Bronchial epithelial cell (primary cell): ENCODE data around the gene ENOX2. TPM values are rescaled to one million over a fixed set of nuclear protein-coding genes. Genes with fewer than 3 reads are reported as not detected.
A peak's percentile ranks its signal among the peaks of the same experiment; 100 is the strongest.
"Not testable (repeated sequence)": the region's sequence is repeated elsewhere in the genome, so short reads cannot be mapped to it uniquely, and the experiment has no call there.

Source experiments
- DNase-seq: peaks from one replicate; pipeline ENCODE4 v3.0.0-alpha.2; 2010; ENCODE audit warnings: low read depth
- FAIRE-seq: peaks from 2 replicates; lab custom pipeline; 2011; peaks lifted over from hg19 to GRCh38; lab: Jason Lieb, UNC
- H3K27me3 ChIP-seq: 2 replicates; pipeline ENCODE4 v1.5.1; 2011; ENCODE audit warnings: low read length; ENCODE audit not compliant: control insufficient read depth, insufficient read depth
- H3K36me3 ChIP-seq: 2 replicates; pipeline ENCODE4 v1.5.1; 2011; ENCODE audit warnings: low read length; ENCODE audit not compliant: control insufficient read depth, insufficient read depth
- H3K4me3 ChIP-seq: 2 replicates; pipeline ENCODE4 v1.5.1; 2011; ENCODE audit warnings: mild to moderate bottlenecking, low read depth, low read length, control low read depth
- CTCF ChIP-seq: IDR thresholded peaks from 2 replicates; pipeline ENCODE4 v1.5.1; 2011; ENCODE audit warnings: mild to moderate bottlenecking, moderate library complexity, low read length, control low read depth, inconsistent platforms; ENCODE audit not compliant: insufficient read depth, severe bottlenecking
- total RNA-seq: library from RNA; depleted of rRNA; stranded (reverse); fragments of >200 nt; gene quantifications from 2 replicates; pipeline ENCODE4 v1.2.1, GENCODE V29; 2014

The ENOX2 gene
- total RNA-seq, 1 donor from 2014 or later, result 13.2 TPM

DNA sequence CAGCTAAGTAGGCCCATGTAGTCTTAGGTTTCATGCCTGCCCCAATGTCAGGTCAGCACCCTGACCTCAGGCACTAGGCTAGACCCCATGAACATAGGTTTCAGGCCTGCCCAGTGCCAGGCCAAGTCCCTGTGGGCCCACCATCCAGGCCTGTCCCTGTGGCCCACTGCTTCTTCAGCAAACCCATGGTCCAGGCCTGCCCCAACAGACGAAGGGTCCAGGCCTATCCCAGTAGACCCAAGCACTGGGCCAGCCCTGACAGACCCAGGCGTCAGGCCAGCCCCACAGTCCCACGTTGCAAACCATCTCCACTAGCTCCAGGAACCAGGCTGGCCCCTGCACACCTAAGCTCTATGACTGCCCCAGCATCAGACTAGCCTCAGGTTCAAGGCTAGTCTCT, 92.4 kb downstream of the ENOX2 start:
- H3K27me3 ChIP-seq, result no peaks in the 10 kb centered on the region
- H3K4me3 ChIP-seq, result no peak overlapping the region
- TF ChIP-seq CTCF, result no peak
- DNase-seq (no peak), FAIRE-seq (no peak)
- H3K36me3 ChIP-seq, result no peaks in the 10 kb centered on the region

- FAIRE-seq (no peak), DNase-seq (peak; percentile 68)
- TF ChIP-seq CTCF, result no peak
- Histone ChIP-seq H3K36me3 (no peaks in the 10 kb centered on the region), H3K27me3 (no peaks in the 10 kb centered on the region), H3K4me3 (no peak overlapping the region)
These were observed 97.1 kb downstream of the ENOX2 start for GRCh38 chrX:130805903-130806302.

DNA sequence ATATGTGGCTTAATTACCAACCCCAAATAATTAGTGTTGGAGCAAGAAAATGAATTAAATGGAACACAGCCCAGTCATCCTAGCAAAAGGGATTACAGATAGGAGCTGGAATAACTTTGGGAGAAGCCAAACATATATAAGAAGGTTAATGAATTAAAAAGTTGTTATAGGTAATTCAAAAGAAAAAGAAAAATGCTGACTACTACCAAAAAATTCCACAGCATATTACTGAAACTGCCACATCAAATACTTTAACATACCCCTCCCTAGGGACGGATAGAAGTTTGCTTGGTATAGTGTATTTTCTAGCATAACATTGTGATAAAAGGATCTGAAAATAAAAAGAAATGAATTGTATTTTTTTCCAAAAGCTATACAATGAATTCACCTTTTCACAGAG, 99.5 kb downstream of the ENOX2 start:
- no peak for TF ChIP-seq CTCF
- H3K4me3 ChIP-seq, result no peak overlapping the region
- no peaks in the 10 kb centered on the region for H3K36me3 ChIP-seq
- DNase-seq (no peak), FAIRE-seq (no peak)
- H3K27me3 ChIP-seq, result no peaks in the 10 kb centered on the region

GRCh38 chrX:130801901-130802300, 101.1 kb downstream of the ENOX2 start:
- FAIRE-seq (no peak), DNase-seq (no peak)
- no peak for TF ChIP-seq CTCF
- Histone ChIP-seq H3K4me3 (no peak overlapping the region), H3K36me3 (no peaks in the 10 kb centered on the region), H3K27me3 (no peaks in the 10 kb centered on the region)

DNA sequence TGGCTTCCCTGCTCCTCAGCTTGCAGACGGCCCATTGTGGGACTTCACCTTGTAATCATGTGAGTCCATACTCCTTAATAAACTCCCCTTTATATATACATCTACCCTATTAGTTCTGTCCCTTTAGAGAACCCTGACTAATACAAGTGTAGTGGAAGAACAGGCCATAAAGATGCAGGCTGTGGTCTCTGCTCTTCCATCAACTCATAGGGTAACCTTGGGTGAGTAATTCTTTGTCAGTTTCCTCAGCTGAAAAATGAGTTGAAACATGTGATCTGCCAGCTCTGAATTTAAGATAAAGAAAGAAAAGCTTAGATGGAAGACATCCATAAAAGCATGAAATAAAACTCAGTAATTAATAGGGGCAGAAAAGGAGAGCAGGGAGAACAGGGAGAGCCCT, 103.6 kb downstream of the ENOX2 start:
- H3K27me3 ChIP-seq, result no peaks in the 10 kb centered on the region
- FAIRE-seq, result no peak
- no peak for TF ChIP-seq CTCF
- no peaks in the 10 kb centered on the region for H3K36me3 ChIP-seq
- no peak overlapping the region for H3K4me3 ChIP-seq
- DNase-seq, result peak; percentile 70

DNA sequence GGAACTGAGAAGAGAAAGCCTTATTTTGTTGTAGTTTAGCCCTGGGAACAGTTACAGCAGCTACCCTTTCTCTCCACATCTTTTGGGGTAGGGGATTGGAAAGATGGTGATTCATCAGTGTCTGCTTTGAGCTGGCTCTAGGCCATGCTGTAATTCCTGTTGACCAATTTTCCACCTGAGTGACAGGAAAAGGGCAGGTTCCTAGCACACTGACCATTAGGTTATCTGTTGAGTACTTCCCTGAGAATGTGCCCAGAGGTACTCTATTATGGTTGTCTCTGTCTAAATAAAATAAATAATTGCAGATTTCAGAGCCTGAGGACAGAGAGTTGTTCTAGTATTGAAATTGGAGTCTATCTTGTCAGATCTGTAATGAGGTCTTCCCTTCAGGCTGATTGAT, 109.0 kb downstream of the ENOX2 start:
- no peaks in the 10 kb centered on the region for H3K36me3 ChIP-seq
- no peaks in the 10 kb centered on the region for H3K27me3 ChIP-seq
- no peak overlapping the region for H3K4me3 ChIP-seq
- TF ChIP-seq CTCF, result no peak
- DNase-seq (no peak), FAIRE-seq (no peak)

- not testable (repeated sequence) for H3K27me3 ChIP-seq, FAIRE-seq, H3K36me3 ChIP-seq, H3K4me3 ChIP-seq, DNase-seq
These were observed 111.1 kb downstream of the ENOX2 start for GRCh38 chrX:130791870-130792269.
